Esophagus mucosa (tissue), 1 donor: ENCODE data around the gene NPB. TPM values are rescaled to one million over a fixed set of nuclear protein-coding genes. Genes with fewer than 3 reads are reported as not detected.

Source experiments
- ATAC-seq: fragments of 200-7000 bp; cut with Tn5 transposase; one replicate; pipeline ENCODE4 v1.9.1; 2020
- total RNA-seq: library from RNA; stranded (reverse); gene quantifications from one replicate; pipeline ENCODE4 v1.2.4, GENCODE V29; 2023
- donor health status: DM: yes; HTN: yes; CAD: no.

The NPB gene
- total RNA-seq, 1 donor from 2014 or later = 0.24 TPM

- ATAC-seq = no peak
Observed at GRCh38 chr17:81899514-81900166, 2.4 kb upstream of the NPB start.

- peak; percentile 7 for ATAC-seq
Observed at GRCh38 chr17:81900181-81900820, 1.7 kb upstream of the NPB start.

- peak; percentile 1 for ATAC-seq
Observed at GRCh38 chr17:81901167-81902022, 643 bp upstream of the NPB start.

GRCh38 chr17:81902653-81903414, 796 bp downstream of the NPB start:
- ATAC-seq = peak; percentile 3

GRCh38 chr17:81903415-81903831, 1.4 kb downstream of the NPB start:
- no peak for ATAC-seq

DNA sequence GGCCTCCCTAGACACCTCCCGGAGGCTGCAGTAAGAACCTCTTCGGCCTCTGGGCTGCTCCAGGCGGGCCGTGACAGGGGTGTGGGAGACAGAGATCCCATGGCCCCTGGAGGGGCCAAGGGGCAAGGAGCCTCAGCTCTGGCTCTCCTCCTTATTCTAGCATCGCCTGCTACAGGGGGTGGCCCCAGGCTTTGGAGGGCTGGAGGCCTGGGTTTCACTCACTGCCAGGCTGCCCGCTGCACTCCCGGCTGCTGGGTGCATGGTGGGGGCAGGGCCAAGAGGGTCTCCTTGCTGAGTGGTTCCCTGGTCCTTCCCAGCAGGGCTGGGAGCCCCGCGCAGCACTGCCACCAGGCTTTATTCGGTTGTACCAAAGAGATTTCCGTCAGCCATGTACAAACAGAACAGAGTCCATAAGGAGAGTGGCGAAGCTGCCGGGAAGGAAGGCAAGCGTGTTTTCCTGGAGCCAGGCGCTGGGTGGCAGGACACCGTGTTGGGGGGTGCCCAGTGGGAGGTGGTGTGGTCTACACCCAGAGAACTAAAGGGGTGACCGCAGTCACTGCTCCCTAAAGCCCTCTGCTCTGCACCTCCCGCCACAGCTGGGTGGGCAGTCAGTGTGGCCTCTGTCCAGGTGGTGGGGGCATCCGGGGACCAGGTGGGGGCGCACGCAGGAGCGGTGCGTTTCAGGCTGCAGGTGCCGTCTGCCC, 2.0 kb downstream of the NPB start:
- no peak for ATAC-seq

- no peak for ATAC-seq
Observed at GRCh38 chr17:81904600-81905423, 2.8 kb downstream of the NPB start.

- no peak for ATAC-seq
Observed at GRCh38 chr17:81905424-81905875, 3.4 kb downstream of the NPB start.

DNA sequence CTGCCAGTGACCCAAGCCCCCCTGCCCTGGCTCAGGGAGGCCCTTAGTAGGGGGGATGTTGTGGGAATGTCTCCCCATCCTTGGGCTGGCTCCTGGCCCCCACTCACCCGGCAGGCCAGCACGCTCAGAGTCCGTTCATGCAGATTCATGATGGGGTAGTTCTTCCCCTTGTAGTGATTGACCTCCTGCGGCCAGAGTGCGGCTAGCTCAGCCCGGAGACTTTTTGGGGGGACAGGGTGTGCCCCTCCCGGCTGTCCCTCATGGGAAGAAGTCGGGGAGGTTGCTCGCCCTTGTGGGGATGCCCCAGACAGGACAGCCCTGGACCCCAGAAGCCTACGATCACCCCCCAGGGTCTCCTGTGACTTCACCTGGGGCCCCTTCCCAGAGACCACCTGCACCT, 4.0 kb downstream of the NPB start:
- no peak for ATAC-seq

DNA sequence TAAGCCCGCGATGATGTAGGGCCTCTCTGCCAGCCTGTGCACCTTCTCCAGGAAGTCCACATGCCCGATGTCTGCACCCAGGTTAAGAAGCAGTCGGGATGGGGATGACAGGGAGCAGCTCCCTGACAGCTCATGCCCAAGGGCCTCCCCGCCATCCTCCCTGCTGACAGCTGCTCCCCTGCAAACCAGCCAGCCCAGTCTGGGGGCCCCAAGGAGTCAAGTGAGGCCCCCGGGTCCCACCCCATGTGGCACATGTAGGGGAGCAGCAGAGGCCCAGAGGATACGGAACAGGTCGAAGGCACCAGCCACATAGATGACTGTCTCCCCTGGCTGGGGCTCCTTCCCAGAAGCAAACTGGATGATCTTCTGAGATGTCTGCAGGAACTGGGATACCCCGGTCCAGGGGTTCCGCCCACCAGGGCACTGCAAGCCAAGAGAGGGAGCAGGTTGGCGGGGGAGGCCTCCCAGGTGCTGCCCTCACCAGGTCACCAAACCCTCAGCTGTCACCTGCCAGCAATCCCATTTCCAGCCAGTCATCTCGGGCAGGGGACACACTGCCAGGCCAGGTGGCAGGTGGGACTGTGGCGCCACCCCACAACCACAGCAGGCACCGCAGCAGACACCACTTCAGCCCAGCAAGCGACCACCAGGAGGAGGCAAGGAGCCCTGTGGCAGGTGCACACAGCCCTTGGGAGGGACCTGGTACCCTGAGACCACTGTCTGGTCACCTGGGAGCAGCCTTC, 4.6 kb downstream of the NPB start:
- no peak for ATAC-seq

DNA sequence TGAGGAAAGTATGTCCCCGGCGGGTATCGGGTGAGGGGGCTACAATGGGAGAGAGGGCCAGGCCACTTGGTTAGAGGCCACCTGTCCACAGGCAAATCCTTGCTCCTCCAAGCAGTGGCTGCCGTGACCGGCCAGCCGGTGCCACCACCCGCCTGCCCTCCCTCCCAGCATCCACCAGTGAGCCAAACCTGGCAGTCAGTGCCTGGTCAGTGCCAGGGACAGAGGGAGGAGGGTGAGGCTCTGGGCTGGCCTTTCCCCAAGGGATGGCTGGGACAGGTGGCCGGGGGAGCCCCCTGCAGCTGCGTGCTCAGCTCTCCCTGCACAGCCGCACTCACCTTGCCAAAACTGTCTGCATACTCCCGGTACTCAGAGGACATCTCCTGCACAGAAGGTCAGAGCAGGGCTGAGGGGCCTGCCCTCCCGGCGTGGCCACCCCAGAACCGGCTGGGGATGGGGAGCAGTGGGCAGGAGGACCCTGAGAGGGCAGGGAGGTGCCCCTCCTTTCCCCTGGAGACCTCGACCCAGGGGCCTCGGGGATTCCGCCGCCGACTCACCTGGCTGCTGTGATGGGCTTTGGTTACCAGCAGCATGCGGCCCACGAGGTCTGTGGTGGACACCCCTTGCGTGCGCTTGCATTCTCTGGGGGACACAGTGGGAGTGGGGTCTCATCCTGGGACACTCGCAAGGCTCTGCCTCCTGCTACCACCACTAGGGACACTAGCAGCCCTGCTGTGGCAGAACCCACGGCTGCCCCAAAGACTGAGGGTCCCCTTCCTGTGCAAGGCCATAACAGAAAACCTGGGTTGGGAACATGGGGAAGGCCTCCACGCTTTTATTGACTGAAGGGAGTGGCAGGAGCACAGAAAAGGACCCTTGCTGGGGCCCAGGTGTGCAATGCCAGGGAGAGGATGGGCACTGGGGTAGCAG, 5.4 kb downstream of the NPB start:
- no peak for ATAC-seq

DNA sequence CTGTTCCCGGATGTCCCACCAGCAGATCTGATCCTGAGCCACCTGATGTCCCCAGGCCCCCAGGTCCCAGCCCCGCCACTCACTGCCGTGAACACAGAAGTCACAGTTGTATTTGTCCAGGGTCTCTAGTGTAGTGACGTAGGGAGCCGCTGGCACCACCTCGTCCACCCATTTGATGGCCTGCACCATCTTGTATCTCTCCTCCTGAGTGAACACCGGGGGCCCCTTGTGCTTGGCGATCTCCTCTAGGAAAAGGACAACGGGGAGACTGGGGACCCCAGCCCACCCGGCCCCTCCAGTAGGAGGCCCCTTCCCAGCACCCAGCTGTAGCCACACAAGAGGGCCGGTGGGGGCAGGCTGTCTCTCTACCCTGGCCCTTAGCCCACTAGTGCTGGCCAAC, 6.8 kb downstream of the NPB start:
- ATAC-seq = no peak

DNA sequence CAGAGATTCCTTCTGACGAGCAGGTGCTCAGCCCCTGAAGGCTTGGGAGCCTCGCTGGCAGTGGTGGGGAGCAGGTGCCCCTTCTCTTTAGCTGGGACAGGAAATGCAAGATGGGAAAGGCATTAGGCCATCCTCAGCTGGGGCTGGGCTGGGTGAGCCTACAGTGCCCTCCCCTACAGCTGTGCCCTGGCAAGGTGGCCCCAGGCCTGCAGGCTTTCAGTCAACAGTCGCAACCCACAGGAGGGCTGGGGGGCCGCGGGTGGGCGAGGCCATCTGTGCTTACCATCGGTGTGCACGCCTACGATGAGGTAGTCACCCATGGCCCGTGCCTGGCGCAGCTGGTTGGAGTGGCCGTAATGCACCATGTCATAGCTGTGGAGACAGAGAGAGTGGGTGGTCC, 7.2 kb downstream of the NPB start:
- ATAC-seq = no peak

GRCh38 chr17:81909966-81910839, 8.2 kb downstream of the NPB start:
- ATAC-seq = no peak

- ATAC-seq = no peak
Observed at GRCh38 chr17:81910840-81911276, 8.8 kb downstream of the NPB start.

DNA sequence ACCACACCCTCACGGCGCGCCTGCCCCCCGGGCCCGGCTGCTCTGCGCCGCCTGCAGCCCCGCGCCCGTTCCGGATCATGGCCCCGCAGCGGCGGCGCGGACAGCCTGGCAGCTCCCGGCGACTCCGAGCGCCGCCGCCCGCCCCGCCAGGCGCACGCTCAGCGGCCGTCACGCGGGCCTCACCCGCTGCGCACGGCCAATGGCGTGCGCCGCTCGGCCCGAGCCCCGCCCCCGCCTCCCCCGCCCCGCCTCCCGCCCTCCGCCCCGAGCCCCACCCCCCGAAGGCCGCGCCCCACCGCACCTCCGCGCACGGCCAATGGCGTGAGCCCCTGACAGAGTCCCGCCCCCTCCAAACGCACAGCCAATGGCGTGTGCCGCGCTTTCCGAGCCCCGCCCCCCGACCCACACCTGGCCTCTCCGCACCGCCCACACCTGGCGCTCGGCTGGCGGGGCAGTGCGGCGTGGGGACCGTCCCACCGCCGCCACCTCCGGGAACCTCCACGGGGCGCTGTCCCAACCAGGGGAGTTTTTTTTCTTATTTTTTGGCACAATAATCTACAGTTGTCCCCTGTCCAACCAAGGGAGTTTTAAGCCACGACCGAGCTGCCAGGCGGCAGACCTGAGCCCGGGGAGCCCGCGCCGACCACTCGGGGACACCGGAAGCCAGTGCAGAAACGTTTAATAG, 9.4 kb downstream of the NPB start, which contains the start of gene PCYT2:
TSS of gene PCYT2 (minus strand) at position 123 of the 685 bp plus-strand sequence. CDS start at position 79, 44 bp downstream.
- ATAC-seq = peak; percentile 86

GRCh38 chr17:81911969-81912368, 9.9 kb downstream of the NPB start:
- ATAC-seq = no peak
